Calu3 (cell line): ENCODE measurements around the gene OFD1. TPM values are rescaled to one million over a fixed set of nuclear protein-coding genes. Genes with fewer than 3 reads are reported as not detected.
A peak's percentile ranks its signal among the peaks of the same experiment; 100 is the strongest.

Experiments used
- BruUV-seq: library from RNA; stranded (reverse); fragments of 400-500 nt; replicated peaks from 2 replicates; lab custom pipeline; 2021; lab: Mats Ljungman, UMichigan
- CTCF ChIA-PET: fragments of 300-600 bp; sonication (Branson Sonifier 250); formaldehyde crosslinking; loops from one replicate; lab custom pipeline; 2022; ENCODE audit warnings: antibody characterized with exemption; lab: Charles Lee
- DNase-seq: peaks from one replicate; pipeline ENCODE4 v3.0.0; 2022
- H3K27ac Mint-ChIP-seq: one replicate; pipeline ENCODE4 v1.8.0; 2022; ENCODE audit warnings: mixed read lengths; ENCODE audit not compliant: unreplicated experiment
- H3K27me3 Mint-ChIP-seq: one replicate; pipeline ENCODE4 v1.8.0; 2022; ENCODE audit warnings: mixed read lengths; ENCODE audit not compliant: unreplicated experiment
- H3K36me3 Mint-ChIP-seq: one replicate; pipeline ENCODE4 v1.8.0; 2022; ENCODE audit warnings: mild to moderate bottlenecking, moderate library complexity, mixed read lengths; ENCODE audit not compliant: insufficient read depth, unreplicated experiment
- H3K4me1 Mint-ChIP-seq: one replicate; pipeline ENCODE4 v1.8.0; 2022; ENCODE audit warnings: mild to moderate bottlenecking, low read depth, mixed read lengths; ENCODE audit not compliant: unreplicated experiment
- H3K4me3 Mint-ChIP-seq: one replicate; pipeline ENCODE4 v1.8.0; 2022; ENCODE audit warnings: mild to moderate bottlenecking, low read depth, moderate library complexity, mixed read lengths; ENCODE audit not compliant: unreplicated experiment
- H3K9me3 Mint-ChIP-seq: one replicate; pipeline ENCODE4 v1.8.0; 2022; ENCODE audit warnings: low read depth, mixed read lengths; ENCODE audit not compliant: unreplicated experiment
- CTCF ChIP-seq: fragments of 200-600 bp; IDR thresholded peaks from one replicate; pipeline ENCODE4 v1.8.0; 2022; ENCODE audit warnings: antibody characterized with exemption; ENCODE audit not compliant: unreplicated experiment
- intact Hi-C: fragments of 100-400 bp; cut with micrococcal nuclease; formaldehyde crosslinking; loops from one replicate; pipeline ENCODE4 v1.10.0; 2022; ENCODE audit not compliant: unreplicated experiment
- total RNA-seq: library from RNA; stranded (reverse); gene quantifications from 2 replicates; pipeline ENCODE4 v1.2.3, GENCODE V29; 2022

The OFD1 gene
- total RNA-seq, 1 experiment from 2014 or later = 46.4 TPM

DNA sequence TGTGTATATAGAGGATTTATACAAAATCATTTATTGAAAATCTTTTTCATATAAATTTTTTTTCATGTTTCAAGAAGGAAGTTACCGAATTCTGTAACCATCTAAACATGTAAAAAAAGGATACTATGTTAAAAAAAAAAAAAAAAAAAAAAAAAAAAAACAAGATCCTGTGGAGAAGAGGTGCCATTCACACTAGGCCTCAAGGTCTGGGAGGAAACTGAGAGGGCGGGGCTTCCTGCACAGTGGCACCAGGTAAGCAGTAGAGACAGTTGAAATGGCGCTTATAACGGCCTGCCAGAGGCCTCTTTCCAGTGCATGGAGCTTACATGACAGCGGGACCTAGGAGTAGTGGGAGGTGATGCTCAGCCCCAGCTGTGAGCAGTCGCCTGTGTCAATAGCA, 17.6 kb upstream of the OFD1 start:
- H3K4me1 Mint-ChIP-seq = peaks cover 16% of the 10 kb centered on the region
- TF ChIP-seq CTCF = no peak
- intact Hi-C loops = no loop called here
- H3K27me3 Mint-ChIP-seq = no peaks in the 10 kb centered on the region
- CTCF ChIA-PET = no interaction called here
- no peak for DNase-seq
- H3K9me3 Mint-ChIP-seq = no peaks in the 10 kb centered on the region
- no TSS peak for BruUV-seq
- H3K4me3 Mint-ChIP-seq = no peak overlapping the region
- H3K36me3 Mint-ChIP-seq = peaks cover 23% of the 10 kb centered on the region
- H3K27ac Mint-ChIP-seq = no peak overlapping the region

GRCh38 chrX:13717700-13718472, 16.7 kb upstream of the OFD1 start:
- H3K27me3 Mint-ChIP-seq = no peaks in the 10 kb centered on the region
- H3K36me3 Mint-ChIP-seq = peaks cover 26% of the 10 kb centered on the region
- DNase-seq = no peak
- BruUV-seq = no TSS peak
- CTCF ChIA-PET = interaction anchor here (0.7 kb wide), 1 partner anchor 24 kb away, joined by 3 read pairs; no protein-coding TSS in a partner anchor
- H3K27ac Mint-ChIP-seq = no peak overlapping the region
- H3K4me1 Mint-ChIP-seq = peaks cover 24% of the 10 kb centered on the region
- H3K4me3 Mint-ChIP-seq = no peak overlapping the region
- no peaks in the 10 kb centered on the region for H3K9me3 Mint-ChIP-seq
- intact Hi-C loops = no loop called here
- no peak for TF ChIP-seq CTCF

GRCh38 chrX:13719192-13719856, 15.2 kb upstream of the OFD1 start:
- no peak for TF ChIP-seq CTCF
- CTCF ChIA-PET = no interaction called here
- Mint-ChIP-seq H3K27ac (no peak overlapping the region), H3K27me3 (no peaks in the 10 kb centered on the region), H3K4me1 (peaks cover 32% of the 10 kb centered on the region), H3K4me3 (no peak overlapping the region), H3K36me3 (peaks cover 26% of the 10 kb centered on the region), H3K9me3 (no peaks in the 10 kb centered on the region)
- no TSS peak for BruUV-seq
- intact Hi-C loops = no loop called here
- no peak for DNase-seq

DNA sequence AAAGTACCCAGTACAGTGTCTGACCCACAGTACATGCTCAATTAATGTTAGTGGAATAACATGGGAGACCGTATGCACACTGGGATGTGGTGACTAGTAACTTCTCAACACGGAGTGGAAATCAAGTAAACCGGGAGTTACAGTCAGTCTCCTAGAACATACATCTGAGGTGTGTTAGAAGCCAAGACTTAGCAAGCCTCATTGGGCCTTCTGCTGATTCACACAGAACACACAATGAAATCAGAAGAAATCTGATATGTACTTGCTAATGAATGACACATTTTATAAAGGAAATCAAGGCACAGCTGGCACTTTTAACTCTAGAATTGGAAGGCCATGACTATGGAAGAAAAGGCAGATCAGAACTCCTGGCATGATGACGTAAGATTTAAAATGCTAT, 13.2 kb upstream of the OFD1 start:
- Mint-ChIP-seq H3K36me3 (peaks cover 21% of the 10 kb centered on the region), H3K4me1 (peaks cover 32% of the 10 kb centered on the region), H3K27ac (peak overlapping the region; percentile 31), H3K4me3 (no peak overlapping the region), H3K9me3 (peaks cover 2% of the 10 kb centered on the region), H3K27me3 (no peaks in the 10 kb centered on the region)
- intact Hi-C loops = no loop called here
- CTCF ChIA-PET = interaction anchor here (0.6 to 1.1 kb wide), 6 partner anchors 10 to 1537 kb away, joined by 3 to 5 read pairs (median 4); no protein-coding TSS in a partner anchor
- no peak for TF ChIP-seq CTCF
- BruUV-seq = no TSS peak
- no peak for DNase-seq
